Smooth muscle cell (in vitro differentiated cells): ENCODE results near the gene FADS3. TPM values are rescaled to one million over a fixed set of nuclear protein-coding genes. Genes with fewer than 3 reads are reported as not detected.

ENCODE experiments used
- DNase-seq: peaks from one replicate; lab custom pipeline; 2025; ENCODE audit not compliant: unreplicated experiment; lab: John Stamatoyannopoulos, UW
- H2AFZ ChIP-seq: fragments of 200-600 bp; sonication (generic); 2 replicates; pipeline ENCODE4 v1.6.0; 2016; ENCODE audit warnings: antibody characterized with exemption, low read depth, mild to moderate bottlenecking
- H3F3A ChIP-seq: fragments of 200-600 bp; sonication (generic); 2 replicates; pipeline ENCODE4 v1.6.0; 2017; ENCODE audit warnings: antibody characterized with exemption, low read depth
- H3K27ac ChIP-seq: fragments of 200-600 bp; sonication (generic); 2 replicates; pipeline ENCODE4 v1.5.1; 2016; ENCODE audit warnings: low read depth, mild to moderate bottlenecking
- H3K27me3 ChIP-seq: fragments of 200-600 bp; sonication (generic); 2 replicates; pipeline ENCODE4 v1.6.1; 2016; ENCODE audit warnings: low read depth, mild to moderate bottlenecking
- H3K36me3 ChIP-seq: fragments of 200-600 bp; sonication (generic); 2 replicates; pipeline ENCODE4 v1.5.1; 2016; ENCODE audit warnings: low read depth
- H3K4me1 ChIP-seq: fragments of 200-600 bp; sonication (generic); 2 replicates; pipeline ENCODE4 v1.5.1; 2016; ENCODE audit warnings: low read depth
- H3K4me2 ChIP-seq: fragments of 200-600 bp; sonication (generic); 2 replicates; pipeline ENCODE4 v1.6.0; 2016; ENCODE audit warnings: mild to moderate bottlenecking
- H3K4me3 ChIP-seq: fragments of 200-600 bp; sonication (generic); 2 replicates; pipeline ENCODE4 v1.5.1; 2016; ENCODE audit warnings: mild to moderate bottlenecking
- H3K79me2 ChIP-seq: fragments of 200-600 bp; sonication (generic); 2 replicates; pipeline ENCODE4 v1.6.0; 2016; ENCODE audit warnings: low read depth, mild to moderate bottlenecking
- H3K9ac ChIP-seq: fragments of 200-600 bp; sonication (generic); 2 replicates; pipeline ENCODE4 v1.6.0; 2016; ENCODE audit warnings: low read depth
- H3K9me3 ChIP-seq: fragments of 200-600 bp; sonication (generic); replicated peaks from 2 replicates; pipeline ENCODE4 v1.5.1; 2016; ENCODE audit warnings: low read depth
- H4K20me1 ChIP-seq: fragments of 200-600 bp; sonication (generic); 2 replicates; pipeline ENCODE4 v1.6.0; 2016; ENCODE audit warnings: low read depth
- WGBS: methylation state at CpG from one replicate; pipeline ENCODE4 v1.1.7; 2016; ENCODE audit warnings: low lambda C conversion rate; 5-methylcytosine and 5-hydroxymethylcytosine counted together
- microRNA-seq: library from miRNA; unstranded; fragments of <30 nt; microRNA quantifications from one replicate; pipeline ENCODE4, GENCODE V29; 2016; ENCODE audit warnings: borderline number of aligned reads
- polyA plus RNA-seq: library from polyadenylated mRNA; unstranded; fragments of >200 nt; fragmentation: Nextera tagmentation; extraction: Ambion mirVana; gene quantifications from 2 replicates; pipeline ENCODE4 v1.2.1, GENCODE V29; 2016
- small RNA-seq: library from RNA; depleted of rRNA; stranded (forward); fragments of <200 nt; gene quantifications from one replicate; pipeline ENCODE3, GENCODE V24; 2014
- total RNA-seq: library from RNA; depleted of rRNA; stranded (reverse); fragments of >200 nt; gene quantifications from 2 replicates; pipeline ENCODE4 v1.2.3, GENCODE V29; 2014
- TF ChIP-seq, protein P1 (sequence below): fragments of 200-600 bp; sonication (generic); IDR thresholded peaks from 2 replicates; pipeline ENCODE4 v1.5.1; 2017; ENCODE audit warnings: borderline replicate concordance, mild to moderate bottlenecking, antibody characterized with exemption; ENCODE audit not compliant: insufficient read depth, poor library complexity, severe bottlenecking

The FADS3 gene
- total and polyA plus RNA-seq, 2 experiments from 2014 or later = 8.9 to 13.8 TPM

DNA sequence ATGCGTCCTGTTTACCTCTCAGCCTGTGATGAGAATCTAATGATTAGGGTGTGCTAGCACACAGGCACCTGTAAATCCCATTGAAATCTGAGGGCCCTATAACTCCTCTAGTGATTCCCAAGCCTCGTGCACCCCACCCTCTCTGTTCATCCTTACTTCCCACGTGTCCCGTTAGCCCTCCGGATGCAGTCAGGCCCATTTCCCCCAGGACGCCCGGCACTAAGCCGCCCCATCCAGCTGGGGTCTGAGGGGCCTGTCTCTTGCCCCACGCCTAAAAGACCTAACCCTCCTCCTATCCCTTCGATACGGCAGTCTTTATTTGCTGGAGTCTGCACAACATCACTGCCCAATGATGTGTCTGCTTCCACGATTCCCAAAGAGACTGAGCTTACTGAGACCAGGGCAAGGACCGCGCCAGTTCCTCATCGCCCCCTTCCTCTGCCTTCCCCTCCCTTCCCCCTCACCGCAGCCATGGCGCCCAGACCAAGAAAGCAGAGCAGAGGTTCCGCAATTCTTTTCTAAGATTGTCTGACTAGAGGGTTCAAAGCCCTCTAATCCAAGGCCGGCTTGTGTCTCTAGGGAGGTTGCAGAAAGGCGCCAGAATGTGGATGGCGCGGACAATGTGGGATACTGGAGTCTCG, 64.3 kb downstream of the FADS3 start:
- Histone ChIP-seq H3K4me1 (peaks cover 27% of the 10 kb centered on the region), H3K4me2 (peak overlapping the region; percentile 96), H4K20me1 (peaks cover 33% of the 10 kb centered on the region), H3K79me2 (peaks cover 44% of the 10 kb centered on the region), H3K27me3 (no peaks in the 10 kb centered on the region), H2AFZ (peak overlapping the region; percentile 50), H3K9me3 (no peaks in the 10 kb centered on the region), H3K4me3 (peak overlapping the region; percentile 78), H3K36me3 (no peaks in the 10 kb centered on the region), H3K9ac (peak overlapping the region; percentile 9), H3K27ac (peak overlapping the region; percentile 57), H3F3A (peaks cover 19% of the 10 kb centered on the region)
- TF ChIP-seq, protein P1, sequence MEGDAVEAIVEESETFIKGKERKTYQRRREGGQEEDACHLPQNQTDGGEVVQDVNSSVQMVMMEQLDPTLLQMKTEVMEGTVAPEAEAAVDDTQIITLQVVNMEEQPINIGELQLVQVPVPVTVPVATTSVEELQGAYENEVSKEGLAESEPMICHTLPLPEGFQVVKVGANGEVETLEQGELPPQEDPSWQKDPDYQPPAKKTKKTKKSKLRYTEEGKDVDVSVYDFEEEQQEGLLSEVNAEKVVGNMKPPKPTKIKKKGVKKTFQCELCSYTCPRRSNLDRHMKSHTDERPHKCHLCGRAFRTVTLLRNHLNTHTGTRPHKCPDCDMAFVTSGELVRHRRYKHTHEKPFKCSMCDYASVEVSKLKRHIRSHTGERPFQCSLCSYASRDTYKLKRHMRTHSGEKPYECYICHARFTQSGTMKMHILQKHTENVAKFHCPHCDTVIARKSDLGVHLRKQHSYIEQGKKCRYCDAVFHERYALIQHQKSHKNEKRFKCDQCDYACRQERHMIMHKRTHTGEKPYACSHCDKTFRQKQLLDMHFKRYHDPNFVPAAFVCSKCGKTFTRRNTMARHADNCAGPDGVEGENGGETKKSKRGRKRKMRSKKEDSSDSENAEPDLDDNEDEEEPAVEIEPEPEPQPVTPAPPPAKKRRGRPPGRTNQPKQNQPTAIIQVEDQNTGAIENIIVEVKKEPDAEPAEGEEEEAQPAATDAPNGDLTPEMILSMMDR = no peak
- DNase-seq = no peak
- WGBS = 10% methylated on average over 23 of the region's 23 CpGs

Small RNA genes lying within 50 kb of the gene (microRNA-seq; reads per million reads assigned to microRNA genes)
- 2.3 reads per million for gene MIR6746

Small RNA genes lying within 50 kb of the gene (small RNA-seq; reads per million reads assigned to genes)
- 0.08 reads per million for gene MIR6746
- gene RNU6-1243P = not detected

Other genes starting within 250 kb of the FADS3 start
- gene DAGLA, start 211.2 kb downstream of the FADS3 start, total RNA-seq = 1.3 and 1.6 TPM in 2 replicates
- gene DAGLA, start 211.2 kb downstream of the FADS3 start, polyA plus RNA-seq = 2.9 and 3.9 TPM in 2 replicates
- gene MYRF, start 138.9 kb downstream of the FADS3 start, total RNA-seq = 11.1 and 12.2 TPM in 2 replicates
- 13.7 and 19.0 TPM in 2 replicates for gene MYRF, start 138.9 kb downstream of the FADS3 start, polyA plus RNA-seq
- gene TMEM258, start 98.9 kb downstream of the FADS3 start, total RNA-seq = 97.2 and 118 TPM in 2 replicates
- 300 and 317 TPM in 2 replicates for gene TMEM258, start 98.9 kb downstream of the FADS3 start, polyA plus RNA-seq
- gene FEN1, start 98.6 kb downstream of the FADS3 start, total RNA-seq = 12.1 and 15.6 TPM in 2 replicates
- 21.1 and 23.3 TPM in 2 replicates for gene FEN1, start 98.6 kb downstream of the FADS3 start, polyA plus RNA-seq
- 122 and 144 TPM in 2 replicates for gene FADS1, start 74.5 kb downstream of the FADS3 start, total RNA-seq
- 176 and 266 TPM in 2 replicates for gene FADS1, start 74.5 kb downstream of the FADS3 start, polyA plus RNA-seq
- 279 and 332 TPM in 2 replicates for gene FADS2, start 63.2 kb downstream of the FADS3 start, total RNA-seq
- 285 and 495 TPM in 2 replicates for gene FADS2, start 63.2 kb downstream of the FADS3 start, polyA plus RNA-seq
- gene RAB3IL1, start 26.0 kb upstream of the FADS3 start, total RNA-seq = 4.8 and 4.9 TPM in 2 replicates
- gene RAB3IL1, start 26.0 kb upstream of the FADS3 start, polyA plus RNA-seq = 9.8 and 11.6 TPM in 2 replicates
- gene BEST1, start 58.8 kb upstream of the FADS3 start, total RNA-seq = 2.4 and 2.6 TPM in 2 replicates
- 1.6 and 2.8 TPM in 2 replicates for gene BEST1, start 58.8 kb upstream of the FADS3 start, polyA plus RNA-seq
- gene FTH1, start 76.1 kb upstream of the FADS3 start, total RNA-seq = 903 and 1,173 TPM in 2 replicates
- 6,048 and 7,176 TPM in 2 replicates for gene FTH1, start 76.1 kb upstream of the FADS3 start, polyA plus RNA-seq
- gene INCENP, start 232.5 kb upstream of the FADS3 start, total RNA-seq = 16.0 and 25.7 TPM in 2 replicates
- 2.3 and 4.1 TPM in 2 replicates for gene INCENP, start 232.5 kb upstream of the FADS3 start, polyA plus RNA-seq